Superior temporal gyrus (tissue), 1 donor: Measurements from ENCODE around the gene WDPCP.
A peak's percentile ranks its signal among the peaks of the same experiment; 100 is the strongest.
"Not testable (repeated sequence)": the region's sequence is repeated elsewhere in the genome, so short reads cannot be mapped to it uniquely, and the experiment has no call there.

Experiments
- DNase-seq: peaks from one replicate; pipeline ENCODE4 v3.0.0-alpha.2; 2016; ENCODE audit errors: extremely low spot score

Gene WDPCP

GRCh38 chr2:63261137-63261621 lies 327.1 kb downstream of the WDPCP start:
- DNase-seq: no peak

GRCh38 chr2:63257473-63257872 lies 330.8 kb downstream of the WDPCP start:
- DNase-seq: no peak

GRCh38 chr2:63249161-63249560 lies 339.1 kb downstream of the WDPCP start:
- DNase-seq: no peak

DNA sequence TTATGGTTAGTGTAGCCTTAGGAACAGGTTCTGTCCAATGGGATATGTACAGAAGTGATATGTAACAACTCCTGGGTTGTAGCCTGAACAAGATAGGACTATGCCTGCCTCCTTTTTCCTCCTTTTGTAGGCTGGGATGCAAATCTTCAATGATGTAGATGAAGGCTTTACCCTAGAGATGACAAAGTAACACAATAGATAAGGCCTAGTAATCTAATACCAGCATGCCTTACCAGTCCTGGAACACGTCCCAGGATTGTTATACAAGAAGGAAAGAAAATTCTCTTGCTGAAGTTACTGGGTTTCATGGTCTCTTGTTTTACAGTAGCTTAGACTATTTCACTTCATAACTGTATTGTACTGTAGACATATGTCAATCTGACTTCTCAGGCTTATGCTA lies 345.5 kb downstream of the WDPCP start:
- DNase-seq: no peak

DNA sequence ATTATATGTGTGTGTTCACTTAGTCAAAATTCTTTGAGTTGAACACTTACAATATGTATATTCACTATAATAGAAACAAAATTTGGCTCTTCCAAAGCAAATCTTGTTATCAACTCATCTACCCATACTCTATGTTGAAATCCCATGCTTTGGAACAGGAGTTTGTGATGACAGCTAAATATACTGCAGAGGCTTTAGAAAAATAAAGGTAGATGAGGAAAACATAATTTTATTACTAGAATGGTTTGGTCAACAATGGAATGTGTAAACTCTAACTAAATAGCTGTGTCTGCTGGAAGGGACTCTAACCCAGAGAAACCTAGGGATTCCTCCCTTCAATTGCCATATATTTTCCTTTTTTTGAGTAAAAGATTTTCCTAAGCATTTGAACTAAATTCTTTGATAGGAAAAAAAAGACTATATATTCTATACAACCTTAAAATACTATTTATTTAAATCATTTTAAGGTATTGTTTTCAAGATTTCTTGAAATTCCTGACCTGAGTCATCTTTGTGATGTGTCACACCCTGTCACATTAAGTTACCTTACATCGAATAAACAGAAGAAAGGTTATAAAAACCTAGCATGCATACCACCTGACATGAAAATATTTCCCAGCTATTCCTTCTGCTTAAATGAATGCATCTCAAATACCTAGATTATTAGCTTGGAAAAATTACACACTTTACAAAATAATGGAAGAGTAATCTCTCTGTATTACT lies 362.2 kb downstream of the WDPCP start:
- no peak for DNase-seq

GRCh38 chr2:63218800-63219526 lies 369.3 kb downstream of the WDPCP start:
- no peak for DNase-seq

DNA sequence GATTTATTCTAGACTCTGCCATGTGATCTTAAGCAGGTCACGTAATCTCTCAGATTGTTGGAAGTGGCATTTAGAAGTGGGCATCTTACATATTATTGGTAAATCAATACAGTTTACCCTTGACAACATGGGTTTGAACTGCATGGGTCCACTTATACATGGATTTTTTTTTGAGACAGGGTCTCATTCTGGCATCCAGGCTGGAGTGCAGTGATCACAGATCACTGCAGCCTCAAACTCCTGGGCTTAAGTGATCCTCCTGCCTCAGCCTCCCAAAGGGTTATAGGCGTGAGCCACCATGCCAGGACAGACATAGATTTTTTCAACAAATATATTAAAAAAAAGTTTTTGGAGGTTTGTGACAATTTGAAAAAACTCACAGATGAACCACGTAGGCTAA lies 393.0 kb downstream of the WDPCP start:
- DNase-seq: no peak

DNA sequence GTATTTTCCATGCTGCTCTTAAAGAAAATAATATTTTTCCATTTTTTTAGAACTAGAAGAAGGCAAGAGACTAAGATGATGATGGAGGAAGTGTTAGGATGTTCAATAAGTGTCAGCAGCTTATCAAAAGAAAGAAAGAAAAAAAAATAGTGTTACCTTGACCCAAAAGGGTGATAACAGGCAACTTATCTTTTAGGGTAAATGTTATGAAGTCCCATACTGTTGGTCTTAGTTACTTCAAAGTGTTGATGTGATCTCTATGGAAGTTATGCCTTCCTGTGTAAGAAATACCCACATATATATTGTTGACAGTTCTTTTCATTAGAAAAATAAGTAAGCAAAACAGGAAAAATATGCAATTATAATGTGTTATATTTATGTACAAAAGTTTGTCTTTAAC lies 394.1 kb downstream of the WDPCP start:
- DNase-seq: no peak

DNA sequence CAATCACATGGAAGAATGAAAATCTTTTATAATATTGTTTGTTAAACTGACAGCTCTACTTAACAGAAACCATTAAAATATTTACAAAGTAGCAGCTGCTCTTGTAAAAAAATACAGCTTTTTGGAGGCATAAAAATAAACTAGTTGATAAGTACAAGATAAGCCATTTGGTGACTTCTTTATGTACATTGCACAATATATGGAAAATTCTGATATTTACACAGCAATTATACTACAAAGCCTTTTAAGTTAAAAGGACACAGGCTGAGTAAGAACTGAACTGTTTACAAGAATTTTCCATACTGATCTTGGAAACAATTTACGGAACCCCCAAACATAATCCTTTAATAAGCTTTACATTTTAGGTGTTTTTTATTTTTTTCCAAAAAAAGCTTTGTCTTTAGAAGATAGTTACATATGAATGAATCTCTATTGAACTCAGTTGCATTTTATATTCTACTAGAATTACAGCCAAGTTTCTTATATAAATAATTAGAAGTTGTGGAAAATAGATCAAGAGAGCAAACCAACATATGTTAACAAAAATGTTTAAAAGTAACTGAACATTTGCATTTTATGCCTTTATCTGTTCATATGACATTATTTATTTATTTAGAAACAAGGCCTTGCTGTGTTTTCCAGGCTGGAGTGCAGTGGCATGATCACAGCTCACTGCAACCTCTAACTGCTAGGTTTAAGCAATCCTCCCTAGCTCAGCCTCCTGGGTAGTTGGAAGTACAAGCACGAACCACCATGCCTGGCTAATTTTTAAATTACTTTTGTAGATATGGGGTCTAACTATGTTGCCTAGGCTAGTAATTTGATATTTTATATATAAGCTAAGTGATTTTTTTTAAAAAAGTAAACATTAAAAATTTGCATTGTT lies 395.1 kb downstream of the WDPCP start:
- DNase-seq: no peak

- DNase-seq: no peak
Measured at GRCh38 chr2:63192169-63192888, 395.9 kb downstream of the WDPCP start.

- DNase-seq: no peak
Measured at GRCh38 chr2:63189026-63189425, 399.3 kb downstream of the WDPCP start.

GRCh38 chr2:63186331-63186730 lies 401.9 kb downstream of the WDPCP start:
- DNase-seq: no peak

- peak; percentile 19 for DNase-seq
Measured at GRCh38 chr2:63163161-63163820, 425.0 kb downstream of the WDPCP start.

DNA sequence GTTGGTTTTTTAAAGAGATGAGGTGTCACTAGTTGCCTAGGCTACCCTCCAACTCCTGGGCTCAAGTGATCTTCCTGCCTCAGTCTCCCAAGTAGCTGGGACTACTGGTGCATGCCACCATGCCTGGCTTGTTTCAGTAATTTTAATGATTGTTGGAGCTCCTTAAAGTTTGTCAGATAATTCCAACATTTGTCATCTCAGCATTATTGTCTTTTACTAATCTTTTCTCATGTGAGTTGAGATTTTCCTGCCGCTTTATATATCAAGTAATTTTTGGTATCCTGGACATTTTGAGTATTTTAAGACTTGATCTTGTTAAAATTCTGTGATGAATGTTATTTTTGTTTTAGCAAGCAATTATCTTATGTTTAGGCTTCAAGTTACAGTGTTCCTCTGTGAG lies 429.0 kb downstream of the WDPCP start:
- DNase-seq: no peak

DNA sequence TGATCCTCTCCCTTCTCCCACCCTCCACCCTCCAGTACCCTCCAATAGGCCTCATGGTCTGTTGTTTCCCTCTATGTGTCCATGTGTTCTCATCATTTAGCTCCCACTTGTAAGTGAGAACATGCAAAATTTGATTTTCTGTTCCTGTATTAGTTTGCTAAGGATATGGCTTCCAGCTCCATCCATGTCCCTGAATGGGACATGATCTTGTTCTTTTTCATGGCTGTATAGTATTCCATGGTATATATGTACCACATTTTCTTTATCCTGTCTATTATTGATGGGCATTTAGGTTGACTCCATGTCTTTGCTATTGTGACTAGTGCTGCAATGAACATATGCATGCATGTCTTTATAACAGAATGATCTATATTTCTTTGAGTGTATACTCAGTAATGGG lies 451.6 kb downstream of the WDPCP start:
- not testable (repeated sequence) for DNase-seq

DNA sequence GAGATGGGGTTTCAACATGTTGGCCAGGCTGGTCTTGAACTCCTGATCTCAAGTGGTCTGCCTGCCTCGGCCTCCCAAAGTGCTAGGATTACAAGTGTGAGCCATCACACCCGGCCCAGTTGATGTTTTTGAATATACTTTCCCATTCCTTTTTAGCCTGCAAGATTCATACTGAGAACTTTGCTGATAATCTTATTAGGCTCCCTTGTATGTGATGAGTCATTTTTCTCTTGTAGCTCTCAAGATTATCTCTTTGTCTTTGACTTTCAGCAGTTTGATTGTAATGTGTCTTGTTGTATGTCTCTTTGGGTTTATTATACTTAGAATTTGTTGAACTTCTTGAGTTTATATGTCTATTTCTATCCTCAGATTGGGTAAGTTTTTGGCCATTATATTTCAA lies 456.3 kb downstream of the WDPCP start:
- no peak for DNase-seq

DNA sequence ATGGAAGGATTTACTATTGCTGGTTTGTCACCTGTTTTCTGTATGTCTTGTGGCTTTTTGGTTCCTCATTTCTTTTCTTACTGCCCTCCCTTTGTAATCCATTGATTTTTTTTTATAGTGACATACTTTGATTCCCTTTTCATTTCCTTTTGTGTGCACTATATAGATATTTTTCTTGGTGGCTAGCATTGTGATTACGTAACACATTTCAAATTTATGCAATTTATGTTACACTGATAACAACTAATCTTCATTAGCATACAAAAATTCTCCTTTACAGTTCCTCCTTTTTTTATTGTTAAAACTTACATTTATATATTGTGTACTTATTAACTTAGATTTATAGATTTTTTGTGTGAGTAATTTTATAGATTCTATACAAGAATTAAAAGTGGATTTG lies 457.1 kb downstream of the WDPCP start:
- DNase-seq: no peak

GRCh38 chr2:63127594-63127993 lies 460.7 kb downstream of the WDPCP start:
- DNase-seq: no peak

DNA sequence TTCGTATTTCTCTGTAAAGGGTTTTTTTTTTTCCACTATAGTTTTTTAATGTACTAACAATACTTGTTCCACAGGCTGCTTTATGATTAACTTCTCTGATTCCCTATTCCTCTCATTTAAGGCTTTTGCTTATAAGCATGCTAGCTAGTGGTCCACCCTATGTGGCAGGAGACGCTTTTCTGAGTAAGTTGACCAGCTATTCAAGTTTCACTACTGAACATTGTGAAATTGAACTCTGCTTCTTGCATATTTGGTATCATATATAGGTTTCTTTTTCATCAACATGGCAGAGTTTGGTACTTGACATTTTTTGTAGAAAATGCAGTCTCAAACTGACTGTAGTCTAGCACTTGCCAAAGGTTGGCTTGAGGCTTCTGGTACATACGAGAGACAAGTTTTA lies 463.4 kb downstream of the WDPCP start:
- no peak for DNase-seq

DNA sequence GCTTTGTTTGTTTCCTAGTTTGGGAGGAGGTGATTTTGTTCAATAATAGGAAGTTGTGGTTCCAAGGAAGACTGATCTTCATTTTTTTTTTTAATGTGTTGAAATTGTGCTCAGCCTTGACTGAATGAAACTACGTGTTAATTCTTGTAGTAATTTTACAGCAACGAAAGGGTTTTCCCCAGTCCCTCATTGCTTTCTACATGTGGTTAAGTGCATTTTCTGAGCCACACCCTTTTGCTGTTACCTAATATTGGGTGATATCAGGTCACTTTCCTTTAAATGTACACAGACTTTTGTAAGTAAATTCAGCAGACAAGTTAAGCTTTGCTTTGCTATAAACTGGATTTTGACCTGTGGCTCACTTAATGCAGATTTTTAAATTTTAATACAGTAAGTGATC lies 464.1 kb downstream of the WDPCP start:
- DNase-seq: no peak

- DNase-seq: no peak
Measured at GRCh38 chr2:63122921-63123320, 465.4 kb downstream of the WDPCP start.
